Neuronal stem cell (in vitro differentiated cells): ENCODE measurements around the gene SUMF2.
A peak's percentile ranks its signal among the peaks of the same experiment; 100 is the strongest.

ENCODE experiments used
- DNase-seq: peaks from one replicate; pipeline ENCODE4 v3.0.0-alpha.2; 2013; ENCODE audit warnings: low spot score
- H2AFZ ChIP-seq: one replicate; pipeline ENCODE4 v1.6.1; 2013; ENCODE audit warnings: mild to moderate bottlenecking, low read length, inconsistent platforms
- H2AK5ac ChIP-seq: 2 replicates; pipeline ENCODE4 v1.6.1; 2013; ENCODE audit warnings: low read depth, mild to moderate bottlenecking, inconsistent platforms, low read length, moderate library complexity, mixed read lengths
- H2BK120ac ChIP-seq: 2 replicates; pipeline ENCODE4 v1.6.1; 2013; ENCODE audit warnings: low read depth, mild to moderate bottlenecking, inconsistent platforms, low read length, moderate library complexity, mixed read lengths
- H2BK12ac ChIP-seq: one replicate; pipeline ENCODE4 v1.6.1; 2013; ENCODE audit warnings: low read length, inconsistent platforms
- H2BK15ac ChIP-seq: 2 replicates; pipeline ENCODE4 v1.6.1; 2013; ENCODE audit warnings: mild to moderate bottlenecking, low read length, inconsistent platforms, mixed read lengths
- H2BK5ac ChIP-seq: one replicate; pipeline ENCODE4 v1.6.1; 2013; ENCODE audit warnings: inconsistent platforms, mild to moderate bottlenecking, low read length, moderate library complexity
- H3K14ac ChIP-seq: one replicate; pipeline ENCODE4 v1.6.1; 2013; ENCODE audit warnings: low read length, inconsistent platforms
- H3K18ac ChIP-seq: 2 replicates; pipeline ENCODE4 v1.6.1; 2013; ENCODE audit warnings: low read length, inconsistent platforms
- H3K23ac ChIP-seq: 2 replicates; pipeline ENCODE4 v1.6.1; 2013; ENCODE audit warnings: low read depth, mild to moderate bottlenecking, mixed read lengths, low read length, inconsistent platforms; ENCODE audit not compliant: poor library complexity
- H3K27ac ChIP-seq: replicated peaks from 3 replicates; pipeline ENCODE4 v1.5.1; 2013; ENCODE audit warnings: low read length, inconsistent platforms
- H3K27me3 ChIP-seq, 3 experiments: 2 replicates each; pipeline ENCODE4 v1.6.1; 2013; ENCODE audit warnings: low read length in 3 of 3, mild to moderate bottlenecking in 2 of 3, inconsistent platforms in 1 of 3, low read depth in 1 of 3, mixed read lengths in 1 of 3, moderate library complexity in 1 of 3; ENCODE audit not compliant: control insufficient read depth in 3 of 3, insufficient read depth in 3 of 3
- H3K36me3 ChIP-seq, 2 donors: replicated peaks in 1 of 2; 2 replicates each; pipeline ENCODE4 v1.6.1; 2013; ENCODE audit warnings: low read length in 2 of 2; ENCODE audit not compliant: control insufficient read depth in 2 of 2, insufficient read depth in 2 of 2
- H3K4ac ChIP-seq: 2 replicates; pipeline ENCODE4 v1.6.1; 2013; ENCODE audit warnings: inconsistent platforms, mild to moderate bottlenecking, low read length, moderate library complexity
- H3K4me1 ChIP-seq, 2 donors: 1 replicate in 1 of 2; 2 replicates in 1 of 2; pipeline ENCODE4 v1.6.1; 2013; ENCODE audit warnings: low read length in 2 of 2, low read depth in 1 of 2; ENCODE audit not compliant: control insufficient read depth in 2 of 2, insufficient read depth in 1 of 2
- H3K4me2 ChIP-seq: one replicate; pipeline ENCODE4 v1.6.1; 2013; ENCODE audit warnings: mild to moderate bottlenecking, low read length, inconsistent platforms; ENCODE audit not compliant: insufficient read depth, poor library complexity, severe bottlenecking
- H3K4me3 ChIP-seq, 2 donors: 2 replicates each; pipeline ENCODE4 v1.5.1; 2013; ENCODE audit warnings: low read length in 2 of 2, mild to moderate bottlenecking in 2 of 2, inconsistent platforms in 1 of 2, moderate library complexity in 1 of 2
- H3K79me1 ChIP-seq: one replicate; pipeline ENCODE4 v1.6.1; 2013; ENCODE audit warnings: low read depth, mild to moderate bottlenecking, inconsistent platforms, low read length, moderate library complexity
- H3K9ac ChIP-seq: one replicate; pipeline ENCODE4 v1.6.1; 2013; ENCODE audit warnings: mild to moderate bottlenecking, low read depth, low read length, inconsistent platforms; ENCODE audit not compliant: poor library complexity
- H3K9me3 ChIP-seq, 2 donors: replicated peaks in 1 of 2; 2 replicates each; pipeline versions ENCODE3 to v1.6.1; 2013; ENCODE audit warnings: low read length in 2 of 2, mild to moderate bottlenecking in 2 of 2, inconsistent platforms in 1 of 2, low read depth in 1 of 2, mixed read lengths in 1 of 2, moderate library complexity in 1 of 2; ENCODE audit not compliant: control insufficient read depth in 2 of 2, insufficient read depth in 1 of 2
- H4K8ac ChIP-seq: one replicate; pipeline ENCODE4 v1.6.1; 2013; ENCODE audit warnings: low read depth, mild to moderate bottlenecking, inconsistent platforms, low read length, moderate library complexity
- H4K91ac ChIP-seq: one replicate; pipeline ENCODE4 v1.6.1; 2013; ENCODE audit warnings: low read length, low read depth, mild to moderate bottlenecking, inconsistent platforms; ENCODE audit not compliant: poor library complexity
- WGBS, 2 donors: extraction: QIAGEN DNeasy Blood & Tissue Kit; methylation state at CpG; one replicate each; pipeline ENCODE4 v1.1.7; 2013; ENCODE audit warnings: missing lambda C conversion rate in 2 of 2, mixed read lengths in 1 of 2; ENCODE audit not compliant: insufficient read length in 2 of 2, insufficient replicate concordance in 1 of 2; ENCODE audit errors: extremely low coverage in 2 of 2; 5-methylcytosine and 5-hydroxymethylcytosine counted together

SUMF2 gene

GRCh38 chr7:56051053-56051338, 13.1 kb upstream of the SUMF2 start:
- Histone ChIP-seq H3K9ac (peak overlapping the region; percentile 89), H3K4me1 (peaks cover 7 to 9% of the 10 kb centered on the region in 2 donors), H2BK120ac (no peak overlapping the region), H2BK12ac (no peak overlapping the region), H3K4me2 (peak overlapping the region; percentile 42), H4K91ac (no peak overlapping the region), H3K14ac (no peak overlapping the region), H3K23ac (peak overlapping the region; percentile 100), H3K4me3 (peak overlapping the region; percentile 79 to 93), H2AFZ (peak overlapping the region; percentile 79), H2BK5ac (peak overlapping the region; percentile 95), H3K9me3 (no peaks in the 10 kb centered on the region), H3K18ac (peak overlapping the region; percentile 90), H2AK5ac (no peak overlapping the region), H2BK15ac (no peak overlapping the region), H3K27me3 (no peaks in the 10 kb centered on the region), H3K79me1 (peaks cover 5% of the 10 kb centered on the region), H3K36me3 (peaks cover 12 to 37% of the 10 kb centered on the region in 2 donors), H3K4ac (no peak overlapping the region), H4K8ac (no peak overlapping the region), H3K27ac (peak overlapping the region; percentile 87)
- no CpG with 5 or more reads among the region's 9 CpGs for WGBS, 2 donors
- DNase-seq = no peak

DNA sequence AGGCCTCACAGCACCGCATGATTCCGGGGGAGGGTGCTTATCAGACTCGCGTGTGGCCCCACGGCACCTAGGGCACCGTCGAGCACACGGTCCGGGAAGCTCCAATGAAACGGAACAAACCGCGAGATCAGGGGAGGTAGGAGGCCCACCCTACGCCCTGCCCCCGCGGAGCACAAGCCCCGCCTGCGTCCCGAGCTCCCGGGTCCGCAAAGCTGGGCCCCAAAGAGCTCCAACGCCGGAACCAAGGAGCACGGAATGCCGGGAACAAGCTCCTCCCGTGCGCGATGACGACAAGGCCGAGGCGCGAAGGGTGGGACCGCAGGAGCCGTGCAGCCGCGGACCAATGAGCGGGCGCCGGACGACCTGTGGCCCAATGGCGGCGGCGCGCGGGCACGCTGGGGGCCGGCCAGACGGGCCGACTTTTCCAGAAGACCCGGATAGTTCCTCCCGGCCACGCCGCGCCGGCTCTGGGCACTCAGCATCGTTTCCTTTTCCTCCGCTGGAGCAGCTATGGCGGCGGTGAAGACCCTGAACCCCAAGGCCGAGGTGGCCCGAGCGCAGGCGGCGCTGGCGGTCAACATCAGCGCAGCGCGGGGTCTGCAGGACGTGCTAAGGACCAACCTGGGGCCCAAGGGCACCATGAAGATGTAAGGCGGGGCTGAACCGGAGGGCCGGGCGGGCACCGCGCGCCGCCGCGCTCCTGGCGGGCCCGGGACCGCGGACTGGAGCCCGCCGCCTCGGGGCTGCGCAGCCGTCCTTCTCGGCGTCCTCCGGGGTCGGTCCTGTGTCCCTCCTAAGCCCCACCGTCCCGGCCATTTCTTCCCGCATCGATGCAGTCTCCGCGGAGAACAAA, 12.5 kb upstream of the SUMF2 start, which contains the start of the genes CCT6A and PSPH:
CCT6A (plus strand) TSS at position 427 of the 853 bp plus-strand sequence; CDS start at position 511, 84 bp downstream.
PSPH (minus strand) TSS at position 106 of the 853 bp plus-strand sequence. CDS start 30,232 bp downstream, outside the sequence.
- Histone ChIP-seq H3K4me2 (peak within 1 kb of the TSS; percentile 61), H3K4me1 (peaks cover 7 to 9% of the 10 kb centered on the region in 2 donors), H2BK5ac (peak within 1 kb of the TSS; percentile 95), H3K23ac (peak within 1 kb of the TSS; percentile 100), H4K91ac (peak within 1 kb of the TSS; percentile 95), H3K9me3 (no peaks in the 10 kb centered on the region), H3K4me3 (peak within 1 kb of the TSS; percentile 79 to 93), H3K27me3 (no peaks in the 10 kb centered on the region), H2AK5ac (peak within 1 kb of the TSS; percentile 71), H2AFZ (peak within 1 kb of the TSS; percentile 89), H3K4ac (peak within 1 kb of the TSS; percentile 38), H2BK15ac (no peak within 1 kb of the TSS), H3K9ac (peak within 1 kb of the TSS; percentile 99), H3K18ac (peak within 1 kb of the TSS; percentile 99), H3K79me1 (peaks cover 5% of the 10 kb centered on the region), H3K14ac (peak within 1 kb of the TSS; percentile 57), H2BK120ac (peak within 1 kb of the TSS; percentile 82), H2BK12ac (no peak within 1 kb of the TSS), H4K8ac (peak within 1 kb of the TSS; percentile 56), H3K36me3 (peaks cover 17 to 43% of the 10 kb centered on the region in 2 donors), H3K27ac (peak within 1 kb of the TSS; percentile 87)
- peak; percentile 95 for DNase-seq
- WGBS, 2 donors = no CpG with 5 or more reads among the region's 97 CpGs

- no peak overlapping the region for H3K27ac ChIP-seq
- H3K4me1 ChIP-seq = peaks cover 7 to 9% of the 10 kb centered on the region in 2 donors
- WGBS, 2 donors = no CpG with 5 or more reads among the region's 9 CpGs
- DNase-seq = no peak
- no peaks in the 10 kb centered on the region for H3K9me3 ChIP-seq
- H2BK5ac ChIP-seq = no peak overlapping the region
- no peak overlapping the region for H3K18ac ChIP-seq
- H2BK120ac ChIP-seq = no peak overlapping the region
- H2BK15ac ChIP-seq = no peak overlapping the region
- H3K4me2 ChIP-seq = no peak overlapping the region
- H2BK12ac ChIP-seq = no peak overlapping the region
- peaks cover 23 to 61% of the 10 kb centered on the region in 2 donors for H3K36me3 ChIP-seq
- no peak overlapping the region for H4K8ac ChIP-seq
- H3K14ac ChIP-seq = no peak overlapping the region
- H3K27me3 ChIP-seq = no peaks in the 10 kb centered on the region
- H4K91ac ChIP-seq = no peak overlapping the region
- H2AFZ ChIP-seq = no peak overlapping the region
- H3K4me3 ChIP-seq = no peak overlapping the region
- peaks cover 5% of the 10 kb centered on the region for H3K79me1 ChIP-seq
- no peak overlapping the region for H3K9ac ChIP-seq
- no peak overlapping the region for H3K4ac ChIP-seq
- H3K23ac ChIP-seq = peak overlapping the region; percentile 31
- no peak overlapping the region for H2AK5ac ChIP-seq
Observed at GRCh38 chr7:56053379-56053778, 10.7 kb upstream of the SUMF2 start.

GRCh38 chr7:56053993-56054392, 10.1 kb upstream of the SUMF2 start:
- no peak overlapping the region for H2BK15ac ChIP-seq
- no peak overlapping the region for H3K27ac ChIP-seq
- H3K4ac ChIP-seq = no peak overlapping the region
- peaks cover 24 to 67% of the 10 kb centered on the region in 2 donors for H3K36me3 ChIP-seq
- no peak for DNase-seq
- no peak overlapping the region for H2BK12ac ChIP-seq
- H3K9me3 ChIP-seq = no peaks in the 10 kb centered on the region
- H2BK5ac ChIP-seq = no peak overlapping the region
- H3K79me1 ChIP-seq = peaks cover 5% of the 10 kb centered on the region
- no peak overlapping the region for H3K23ac ChIP-seq
- H3K18ac ChIP-seq = no peak overlapping the region
- H2BK120ac ChIP-seq = no peak overlapping the region
- H3K14ac ChIP-seq = no peak overlapping the region
- no peak overlapping the region for H4K8ac ChIP-seq
- WGBS, 2 donors = no CpG with 5 or more reads among the region's 2 CpGs
- peaks cover 7 to 9% of the 10 kb centered on the region in 2 donors for H3K4me1 ChIP-seq
- no peak overlapping the region for H4K91ac ChIP-seq
- H2AFZ ChIP-seq = no peak overlapping the region
- H2AK5ac ChIP-seq = no peak overlapping the region
- no peak overlapping the region for H3K4me2 ChIP-seq
- H3K4me3 ChIP-seq = no peak overlapping the region
- no peaks in the 10 kb centered on the region for H3K27me3 ChIP-seq
- no peak overlapping the region for H3K9ac ChIP-seq
